Fibroblast of skin of left biceps (primary cell): ENCODE measurements around the gene ADGRL2.

ENCODE experiments used
- DNase-seq, 2 experiments: peaks; one replicate each; pipeline ENCODE4 v3.0.0-alpha.2; 2013; ENCODE audit warnings: low read depth in 2 of 2

ADGRL2 gene

DNA sequence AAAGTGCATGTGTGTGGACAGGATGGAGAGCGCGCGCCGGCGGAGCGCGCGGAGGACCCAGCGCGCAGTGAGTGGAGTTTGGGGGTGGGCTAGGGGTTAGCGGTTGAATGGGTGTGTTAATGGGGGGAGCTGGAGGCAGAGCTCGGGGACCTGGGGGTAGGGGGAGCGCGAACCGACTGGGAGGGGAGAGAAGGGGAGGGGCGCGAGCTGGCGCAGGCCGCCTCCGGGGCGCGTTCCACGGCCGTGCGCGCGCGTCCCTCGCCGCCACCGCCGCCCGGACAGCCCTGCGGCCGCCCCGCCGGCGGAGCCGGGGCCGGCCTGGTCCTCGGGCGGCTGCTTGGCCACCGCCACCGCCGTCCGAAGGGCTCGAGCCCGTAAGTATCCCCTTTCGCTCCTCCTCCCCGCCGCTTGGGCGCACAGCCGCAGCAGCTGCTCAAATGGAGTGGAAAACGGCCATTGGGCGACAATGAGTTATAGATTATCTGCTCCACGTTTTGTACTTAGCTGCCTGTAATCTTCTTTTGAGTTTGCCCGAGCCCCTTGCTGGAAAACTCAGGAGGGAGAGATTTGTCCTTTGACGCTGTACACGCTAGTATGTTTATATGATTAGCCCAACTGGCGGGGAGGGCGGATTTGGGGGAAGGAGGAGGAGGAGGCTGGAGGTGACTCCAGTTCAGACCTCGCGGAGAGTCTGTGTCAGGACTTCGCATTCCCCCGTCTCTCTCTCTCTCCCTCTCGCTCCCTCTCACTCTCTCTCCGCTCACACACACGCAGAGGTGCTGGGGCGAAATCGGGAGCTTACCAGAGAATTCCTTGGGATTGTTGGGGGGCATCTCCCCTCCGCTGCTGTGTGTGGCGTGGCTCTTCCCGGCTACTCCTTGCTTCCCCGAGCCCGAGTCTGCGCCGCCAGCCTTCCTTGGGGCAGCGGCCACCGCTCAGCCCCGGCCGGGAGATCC is at the start of gene ADGRL2:
Gene ADGRL2 (plus strand): TSS at position 240 of the 956 bp plus-strand sequence. CDS start 36,051 bp downstream, outside the sequence.
- peak; percentile 86 to 87 for DNase-seq

- no peak for DNase-seq
Measured at GRCh38 chr1:81752840-81753239, 47.9 kb upstream of the ADGRL2 start.

DNA sequence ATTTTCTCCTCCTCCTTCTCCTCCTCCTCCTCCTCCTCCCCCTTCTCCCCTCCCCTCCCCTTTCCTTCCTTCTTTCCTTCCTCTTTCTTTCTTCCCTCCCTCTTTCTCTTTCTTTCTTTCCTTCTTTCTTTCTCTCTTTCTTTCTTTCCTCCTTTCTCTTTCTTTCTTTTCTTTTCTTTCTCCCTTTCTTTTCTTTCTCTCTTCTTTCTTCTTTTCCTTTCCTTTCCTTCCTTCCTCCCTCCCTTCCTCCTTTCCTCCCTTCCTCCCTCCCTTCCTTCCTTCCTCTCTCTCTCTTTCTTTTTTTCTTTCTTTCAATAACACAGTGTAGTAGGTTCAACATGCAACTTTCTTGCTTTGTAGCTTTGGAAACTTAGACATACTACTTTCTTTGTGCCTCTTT is 46.3 kb upstream of the ADGRL2 start:
- no peak for DNase-seq

- no peak for DNase-seq
Measured at GRCh38 chr1:81756872-81757271, 43.9 kb upstream of the ADGRL2 start.

GRCh38 chr1:81757398-81758020 is 43.2 kb upstream of the ADGRL2 start:
- DNase-seq: no peak

GRCh38 chr1:81758181-81758580 is 42.6 kb upstream of the ADGRL2 start:
- no peak for DNase-seq

DNA sequence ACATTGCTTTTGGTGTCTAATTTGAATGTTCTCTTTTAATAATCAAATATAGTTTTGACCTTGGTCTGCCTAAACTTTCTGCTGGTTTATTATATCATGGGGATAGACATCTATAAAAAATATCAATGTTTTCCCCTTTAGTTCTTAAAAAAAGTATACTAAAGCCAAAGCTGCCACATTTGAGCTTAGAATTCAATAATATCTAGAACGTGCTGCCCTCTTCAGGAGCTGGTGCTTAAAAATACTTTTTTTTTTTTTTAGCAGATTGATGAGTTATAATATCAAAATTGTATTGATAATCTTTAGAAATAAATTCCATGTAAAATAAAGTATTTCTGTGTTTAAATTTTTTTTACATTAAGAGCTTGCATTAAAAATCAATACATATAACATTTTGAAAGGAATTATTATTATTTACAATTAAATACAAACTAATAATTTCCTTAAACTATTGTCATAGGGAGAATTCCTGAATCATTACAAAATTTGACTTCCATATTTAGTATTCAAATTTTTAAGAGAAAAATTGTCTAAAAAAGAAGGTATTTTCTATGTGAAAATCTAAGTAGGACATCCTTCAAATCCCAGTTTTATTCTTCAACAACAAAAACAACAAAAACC is 40.1 kb upstream of the ADGRL2 start:
- DNase-seq: peak in 1 of 2 experiments; percentile 4

GRCh38 chr1:81775510-81775909 is 25.2 kb upstream of the ADGRL2 start:
- DNase-seq: no peak

- no peak for DNase-seq
Measured at GRCh38 chr1:81780705-81781454, 19.9 kb upstream of the ADGRL2 start.

GRCh38 chr1:81781749-81782148 is 19.0 kb upstream of the ADGRL2 start:
- no peak for DNase-seq

GRCh38 chr1:81792184-81792583 is 8.6 kb upstream of the ADGRL2 start:
- no peak for DNase-seq

DNA sequence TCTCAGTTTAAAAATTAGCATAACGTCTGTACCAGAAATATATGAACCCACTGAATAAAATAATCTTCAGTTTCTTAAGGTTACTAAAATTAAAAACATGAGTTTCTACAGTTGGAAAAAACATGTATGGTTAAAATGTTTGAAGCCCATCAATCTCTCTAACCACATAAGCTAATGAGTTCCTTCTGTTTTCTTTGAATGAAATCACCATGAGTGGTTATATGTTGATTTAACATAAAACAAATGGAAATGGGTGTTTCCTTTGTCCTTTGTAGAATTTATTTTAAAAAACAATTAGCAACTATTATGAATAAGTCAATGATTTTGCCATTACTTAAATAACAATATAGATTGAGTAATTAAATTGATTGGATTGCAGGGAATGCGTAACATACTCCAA is 3.0 kb upstream of the ADGRL2 start:
- DNase-seq: no peak

GRCh38 chr1:81799939-81800694 is 617 bp upstream of the ADGRL2 start:
- peak in 1 of 2 experiments; percentile 57 for DNase-seq

- no peak for DNase-seq
Measured at GRCh38 chr1:81801651-81802456, 1.1 kb downstream of the ADGRL2 start.

DNA sequence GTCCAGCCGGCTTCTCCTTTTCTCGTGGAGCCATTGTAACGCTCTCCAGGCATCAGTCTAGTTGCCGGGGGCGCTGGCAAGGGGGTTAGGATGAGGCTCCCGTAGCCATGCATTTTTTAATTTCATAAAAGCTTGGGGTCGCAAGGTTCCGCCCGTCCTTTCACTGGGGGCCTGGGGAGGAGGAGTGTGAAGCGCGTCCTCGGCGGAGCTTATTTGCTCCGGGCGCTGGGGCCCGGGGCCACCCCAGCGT is 1.6 kb downstream of the ADGRL2 start:
- DNase-seq: no peak

GRCh38 chr1:81802707-81803430 is 2.1 kb downstream of the ADGRL2 start:
- DNase-seq: no peak

GRCh38 chr1:81803431-81804110 is 2.8 kb downstream of the ADGRL2 start:
- DNase-seq: no peak

- no peak for DNase-seq
Measured at GRCh38 chr1:81804312-81804711, 3.6 kb downstream of the ADGRL2 start.
